Mesendoderm (in vitro differentiated cells): ENCODE data around the gene C20orf173.
"Not testable (repeated sequence)": the region's sequence is repeated elsewhere in the genome, so short reads cannot be mapped to it uniquely, and the experiment has no call there.

ENCODE experiments used
- DNase-seq: peaks from one replicate; pipeline ENCODE4 v3.0.0; 2013
- H2AK5ac ChIP-seq: 2 replicates; pipeline ENCODE4 v1.6.1; 2013; ENCODE audit warnings: low read length, inconsistent platforms
- H2BK120ac ChIP-seq: 2 replicates; pipeline ENCODE4 v1.6.1; 2013; ENCODE audit warnings: low read depth, mild to moderate bottlenecking, low read length, moderate library complexity, mixed read lengths
- H2BK15ac ChIP-seq: replicated peaks from 2 replicates; pipeline ENCODE4 v1.6.1; 2013; ENCODE audit warnings: low read depth, mild to moderate bottlenecking, moderate library complexity
- H2BK5ac ChIP-seq: 2 replicates; pipeline ENCODE4 v1.6.1; 2013; ENCODE audit warnings: low read length, inconsistent platforms
- H3K18ac ChIP-seq: 2 replicates; pipeline ENCODE4 v1.6.1; 2013; ENCODE audit warnings: mild to moderate bottlenecking, low read length, mixed read lengths
- H3K23ac ChIP-seq: one replicate; pipeline ENCODE4 v1.6.1; 2013; ENCODE audit warnings: low read length
- H3K27ac ChIP-seq: 2 replicates; pipeline ENCODE4 v1.5.1; 2013; ENCODE audit warnings: low read depth, mild to moderate bottlenecking, inconsistent platforms, low read length, moderate library complexity
- H3K27me3 ChIP-seq: 2 replicates; pipeline ENCODE4 v1.6.1; 2013; ENCODE audit warnings: low read length, control low read depth, mild to moderate bottlenecking, inconsistent platforms; ENCODE audit not compliant: insufficient read depth, poor library complexity
- H3K36me3 ChIP-seq: 2 replicates; pipeline ENCODE4 v1.6.1; 2013; ENCODE audit warnings: low read length, inconsistent platforms; ENCODE audit not compliant: control insufficient read depth, insufficient read depth
- H3K4ac ChIP-seq: one replicate; pipeline ENCODE4 v1.6.1; 2013; ENCODE audit warnings: low read depth, mild to moderate bottlenecking, low read length, moderate library complexity
- H3K4me1 ChIP-seq: 2 replicates; pipeline ENCODE4 v1.6.1; 2013; ENCODE audit warnings: low read depth, low read length, inconsistent platforms; ENCODE audit not compliant: control insufficient read depth
- H3K4me2 ChIP-seq: 2 replicates; pipeline ENCODE4 v1.6.1; 2013; ENCODE audit warnings: low read length
- H3K4me3 ChIP-seq: 2 replicates; pipeline ENCODE4 v1.5.1; 2013; ENCODE audit warnings: mild to moderate bottlenecking, low read length
- H3K56ac ChIP-seq: one replicate; pipeline ENCODE4 v1.6.1; 2013; ENCODE audit warnings: low read length
- H3K79me1 ChIP-seq: 2 replicates; pipeline ENCODE4 v1.6.1; 2013; ENCODE audit warnings: low read length, inconsistent platforms
- H3K79me2 ChIP-seq: 2 replicates; pipeline ENCODE4 v1.6.1; 2013; ENCODE audit warnings: mild to moderate bottlenecking, low read length; ENCODE audit not compliant: control insufficient read depth, insufficient read depth
- H3K9ac ChIP-seq: 2 replicates; pipeline ENCODE4 v1.6.1; 2013; ENCODE audit warnings: low read length, inconsistent platforms
- H4K5ac ChIP-seq: one replicate; pipeline ENCODE4 v1.6.1; 2013; ENCODE audit warnings: low read length
- H4K8ac ChIP-seq: one replicate; pipeline ENCODE4 v1.6.1; 2013; ENCODE audit warnings: low read depth, mild to moderate bottlenecking, control low read depth, low read length, moderate library complexity
- WGBS: extraction: QIAGEN DNeasy Blood & Tissue Kit; methylation state at CpG from one replicate; pipeline ENCODE4 v1.1.7; 2013; ENCODE audit warnings: low lambda C conversion rate, missing lambda C conversion rate; ENCODE audit not compliant: insufficient coverage; ENCODE audit errors: extremely low coverage; 5-methylcytosine and 5-hydroxymethylcytosine counted together

Gene C20orf173

GRCh38 chr20:35544941-35545340 is 15.5 kb upstream of the C20orf173 start:
- DNase-seq, H3K4ac ChIP-seq: not testable (repeated sequence)

GRCh38 chr20:35544436-35544835 is 15.0 kb upstream of the C20orf173 start:
- peaks cover 4% of the 10 kb centered on the region for H3K4me1 ChIP-seq
- H3K79me2 ChIP-seq, result no peaks in the 10 kb centered on the region
- no peak for DNase-seq
- H2AK5ac ChIP-seq, result no peak overlapping the region
- peaks cover 3% of the 10 kb centered on the region for H3K79me1 ChIP-seq
- no peak overlapping the region for H3K18ac ChIP-seq
- H3K27me3 ChIP-seq, result no peaks in the 10 kb centered on the region
- no peak overlapping the region for H4K5ac ChIP-seq
- H2BK15ac ChIP-seq, result no peak overlapping the region
- H3K9ac ChIP-seq, result no peak overlapping the region
- no peak overlapping the region for H3K27ac ChIP-seq
- no peak overlapping the region for H3K4me3 ChIP-seq
- H3K23ac ChIP-seq, result no peak overlapping the region
- no peak overlapping the region for H4K8ac ChIP-seq
- peaks cover 4% of the 10 kb centered on the region for H3K36me3 ChIP-seq
- WGBS, result no CpG with 5 or more reads among the region's 16 CpGs
- no peak overlapping the region for H3K4ac ChIP-seq
- H2BK5ac ChIP-seq, result no peak overlapping the region
- no peak overlapping the region for H2BK120ac ChIP-seq
- no peak overlapping the region for H3K4me2 ChIP-seq
- no peak overlapping the region for H3K56ac ChIP-seq

More at GRCh38 chr20:35544941-35545340, 15.5 kb upstream of the C20orf173 start:
- not testable (repeated sequence) for H3K4me1 ChIP-seq, H3K79me2 ChIP-seq, H2BK5ac ChIP-seq, H3K36me3 ChIP-seq, H3K27ac ChIP-seq, H3K56ac ChIP-seq, H3K4me2 ChIP-seq, H3K4me3 ChIP-seq, H2BK120ac ChIP-seq, H2AK5ac ChIP-seq, H3K23ac ChIP-seq, H2BK15ac ChIP-seq, H4K8ac ChIP-seq, H3K18ac ChIP-seq, H3K27me3 ChIP-seq, H3K79me1 ChIP-seq, H4K5ac ChIP-seq, H3K9ac ChIP-seq
- no CpG with 5 or more reads among the region's 7 CpGs for WGBS

- peaks cover 4% of the 10 kb centered on the region for H3K4me1 ChIP-seq
- H3K18ac ChIP-seq, result no peak overlapping the region
- H3K4me2 ChIP-seq, result no peak overlapping the region
- H3K79me1 ChIP-seq, result peaks cover 3% of the 10 kb centered on the region
- H2BK15ac ChIP-seq, result no peak overlapping the region
- H3K23ac ChIP-seq, result no peak overlapping the region
- no peaks in the 10 kb centered on the region for H3K79me2 ChIP-seq
- no peak overlapping the region for H3K9ac ChIP-seq
- H4K8ac ChIP-seq, result no peak overlapping the region
- peaks cover 1% of the 10 kb centered on the region for H3K36me3 ChIP-seq
- no CpG with 5 or more reads among the region's 1 CpG for WGBS
- H4K5ac ChIP-seq, result no peak overlapping the region
- H3K27me3 ChIP-seq, result no peaks in the 10 kb centered on the region
- DNase-seq, result no peak
- no peak overlapping the region for H2AK5ac ChIP-seq
- H3K27ac ChIP-seq, result no peak overlapping the region
- H3K4me3 ChIP-seq, result no peak overlapping the region
- H3K4ac ChIP-seq, result no peak overlapping the region
- H3K56ac ChIP-seq, result peak overlapping the region; percentile 99
- no peak overlapping the region for H2BK5ac ChIP-seq
- H2BK120ac ChIP-seq, result no peak overlapping the region
Observed at GRCh38 chr20:35542990-35543389, 13.5 kb upstream of the C20orf173 start.

- Histone ChIP-seq H2BK5ac (peak within 1 kb of the TSS; percentile 72), H2BK120ac (no peak within 1 kb of the TSS), H3K56ac (peak within 1 kb of the TSS; percentile 99), H2BK15ac (no peak within 1 kb of the TSS), H2AK5ac (no peak within 1 kb of the TSS), H3K18ac (peak within 1 kb of the TSS; percentile 71), H3K4me2 (peak within 1 kb of the TSS; percentile 84), H3K4ac (peak within 1 kb of the TSS; percentile 72), H3K36me3 (peaks cover 1% of the 10 kb centered on the region), H3K4me3 (peak within 1 kb of the TSS; percentile 94), H3K27me3 (no peaks in the 10 kb centered on the region), H3K27ac (peak within 1 kb of the TSS; percentile 78), H3K23ac (no peak within 1 kb of the TSS), H4K5ac (no peak within 1 kb of the TSS), H3K9ac (peak within 1 kb of the TSS; percentile 96), H4K8ac (peak within 1 kb of the TSS; percentile 66), H3K79me1 (peaks cover 3% of the 10 kb centered on the region), H3K79me2 (no peaks in the 10 kb centered on the region), H3K4me1 (peaks cover 4% of the 10 kb centered on the region)
- WGBS, result no CpG with 5 or more reads among the region's 57 CpGs
- DNase-seq, result peak; percentile 99
Observed at GRCh38 chr20:35541783-35542662, 12.6 kb upstream of the C20orf173 start, which contains the start of gene ERGIC3. ERGIC3 (plus strand) TSS chr20:35542078; CDS start chr20:35542098, 20 bp downstream.

GRCh38 chr20:35541118-35541782 is 11.8 kb upstream of the C20orf173 start:
- peak overlapping the region; percentile 83 for H3K56ac ChIP-seq
- no peak overlapping the region for H3K4ac ChIP-seq
- peak overlapping the region; percentile 41 for H3K4me2 ChIP-seq
- peaks cover 1% of the 10 kb centered on the region for H3K36me3 ChIP-seq
- H4K5ac ChIP-seq, result no peak overlapping the region
- peak overlapping the region; percentile 57 for H3K4me3 ChIP-seq
- H2AK5ac ChIP-seq, result no peak overlapping the region
- no peak overlapping the region for H3K18ac ChIP-seq
- H3K27me3 ChIP-seq, result no peaks in the 10 kb centered on the region
- H3K79me2 ChIP-seq, result no peaks in the 10 kb centered on the region
- H2BK15ac ChIP-seq, result no peak overlapping the region
- H3K79me1 ChIP-seq, result peaks cover 3% of the 10 kb centered on the region
- WGBS, result no CpG with 5 or more reads among the region's 13 CpGs
- no peak overlapping the region for H2BK5ac ChIP-seq
- H3K23ac ChIP-seq, result no peak overlapping the region
- H3K27ac ChIP-seq, result no peak overlapping the region
- peak overlapping the region; percentile 55 for H3K9ac ChIP-seq
- peaks cover 4% of the 10 kb centered on the region for H3K4me1 ChIP-seq
- H4K8ac ChIP-seq, result peak overlapping the region; percentile 66
- peak; percentile 50 for DNase-seq
- H2BK120ac ChIP-seq, result no peak overlapping the region
